WTC11 (cell line): ENCODE measurements around the gene ARHGEF9.

Experiments used
- ATF6 ChIP-seq: sonication (generic); formaldehyde crosslinking; IDR thresholded peaks from 2 replicates; pipeline ENCODE4 v1.8.1; 2023; ENCODE audit warnings: mild to moderate bottlenecking, missing genetic modification reagents
- CREB1 ChIP-seq: sonication (generic); formaldehyde crosslinking; IDR thresholded peaks from 2 replicates; pipeline ENCODE4 v1.8.0; 2023; ENCODE audit warnings: mild to moderate bottlenecking, missing genetic modification reagents
- CTCF ChIP-seq: fragments of 200-600 bp; IDR thresholded peaks from 2 replicates; pipeline ENCODE4 v1.8.0; 2022; ENCODE audit warnings: antibody characterized with exemption
- ELF4 ChIP-seq: sonication (generic); formaldehyde crosslinking; IDR thresholded peaks from 2 replicates; pipeline ENCODE4 v1.8.1; 2022; ENCODE audit warnings: low read depth, mild to moderate bottlenecking, moderate library complexity, missing genetic modification reagents
- ESRRA ChIP-seq: sonication (generic); formaldehyde crosslinking; IDR thresholded peaks from 2 replicates; pipeline ENCODE4 v1.8.1; 2022; ENCODE audit warnings: mild to moderate bottlenecking, missing genetic modification reagents, borderline replicate concordance
- FOXK1 ChIP-seq: sonication (generic); formaldehyde crosslinking; IDR thresholded peaks from 2 replicates; pipeline ENCODE4 v1.8.0; 2022; ENCODE audit warnings: mild to moderate bottlenecking, moderate library complexity, missing genetic modification reagents
- MAX ChIP-seq: sonication (generic); formaldehyde crosslinking; IDR thresholded peaks from 2 replicates; pipeline ENCODE4 v1.8.0; 2022; ENCODE audit warnings: mild to moderate bottlenecking, missing genetic modification reagents
- NR2C2 ChIP-seq: sonication (generic); formaldehyde crosslinking; IDR thresholded peaks from 2 replicates; pipeline ENCODE4 v1.8.0; 2022; ENCODE audit warnings: mild to moderate bottlenecking, missing genetic modification reagents
- STAT6 ChIP-seq: sonication (generic); formaldehyde crosslinking; conservative IDR thresholded peaks from 2 replicates; pipeline ENCODE4 v1.8.1; 2023; ENCODE audit warnings: mild to moderate bottlenecking, low read depth, missing genetic modification reagents, moderate library complexity
- TEAD1 ChIP-seq: sonication (generic); formaldehyde crosslinking; IDR thresholded peaks from 2 replicates; pipeline ENCODE4 v1.8.0; 2022; ENCODE audit warnings: mild to moderate bottlenecking, missing genetic modification reagents
- TP53 ChIP-seq: sonication (generic); formaldehyde crosslinking; IDR thresholded peaks from 2 replicates; pipeline ENCODE4 v1.8.1; 2023; ENCODE audit warnings: mild to moderate bottlenecking, missing genetic modification reagents
- USF1 ChIP-seq: sonication (generic); formaldehyde crosslinking; IDR thresholded peaks from 2 replicates; pipeline ENCODE4 v1.8.0; 2022; ENCODE audit warnings: mild to moderate bottlenecking, missing genetic modification reagents
- USF2 ChIP-seq: sonication (generic); formaldehyde crosslinking; IDR thresholded peaks from 2 replicates; pipeline ENCODE4 v1.8.1; 2023; ENCODE audit warnings: mild to moderate bottlenecking, missing genetic modification reagents, moderate library complexity
- ZNF532 ChIP-seq: fragments of 250-450 bp; sonication (Bioruptor Pico); IDR thresholded peaks from 2 replicates; pipeline ENCODE4 v1.9.0; 2021; ENCODE audit warnings: mild to moderate bottlenecking, borderline replicate concordance

GRCh38 chrX:63585936-63586335 is 199.1 kb downstream of the ARHGEF9 start:
- TF ChIP-seq NR2C2 (CRISPR knock-in tag) (no peak), USF1 (CRISPR knock-in tag) (no peak), ESRRA (no peak), ELF4 (no peak), CTCF (no peak), FOXK1 (CRISPR knock-in tag) (no peak), STAT6 (CRISPR knock-in tag) (no peak), ATF6 (no peak), MAX (no peak), TEAD1 (no peak), TP53 (CRISPR knock-in tag) (no peak), USF2 (no peak), ZNF532 (CRISPR knock-in tag) (no peak), CREB1 (CRISPR knock-in tag) (no peak)
